Spleen (tissue), 11 donors: ENCODE measurements around the gene SCIN. TPM values are rescaled to one million over a fixed set of nuclear protein-coding genes. Genes with fewer than 3 reads are reported as not detected.

Source experiments
- DNase-seq: peaks from one replicate; pipeline ENCODE4 v3.0.0-alpha.2; 2020
- H3K27ac ChIP-seq, 8 donors: fragments of 200-600 bp; sonication (generic) in 7 of 8; 1 replicate in 4 of 8; 2 replicates in 4 of 8; pipeline versions ENCODE4 v1.5.0 to v1.8.0; 2016 to 2021; ENCODE audit warnings: inconsistent platforms in 4 of 8, mild to moderate bottlenecking in 4 of 8, moderate library complexity in 1 of 8
- H3K27me3 ChIP-seq, 7 donors: fragments of 200-600 bp; sonication (generic) in 6 of 7; replicated peaks in 1 of 7; 1 replicate in 4 of 7; 2 replicates in 3 of 7; pipeline versions ENCODE4 v1.5.0 to v1.8.0; 2016 to 2021; ENCODE audit warnings: inconsistent platforms in 3 of 7, mild to moderate bottlenecking in 1 of 7
- H3K36me3 ChIP-seq, 6 donors: fragments of 200-600 bp; sonication (generic) in 5 of 6; 1 replicate in 4 of 6; 2 replicates in 2 of 6; pipeline versions ENCODE4 v1.5.0 to v1.8.0; 2016 to 2021; ENCODE audit warnings: inconsistent platforms in 2 of 6
- H3K4me1 ChIP-seq, 6 donors: fragments of 200-600 bp; sonication (generic) in 5 of 6; 1 replicate in 3 of 6; 2 replicates in 3 of 6; pipeline versions ENCODE4 v1.5.0 to v1.8.0; 2016 to 2021; ENCODE audit warnings: inconsistent platforms in 3 of 6
- H3K4me3 ChIP-seq, 8 donors: fragments of 200-600 bp; sonication (generic) in 7 of 8; 1 replicate in 4 of 8; 2 replicates in 4 of 8; pipeline versions ENCODE4 v1.5.0 to v1.8.0; 2016 to 2021; ENCODE audit warnings: inconsistent platforms in 4 of 8, mild to moderate bottlenecking in 4 of 8, moderate library complexity in 2 of 8
- H3K9me3 ChIP-seq, 8 donors: fragments of 200-600 bp; sonication (generic) in 7 of 8; 1 replicate in 4 of 8; 2 replicates in 4 of 8; pipeline versions ENCODE4 v1.5.0 to v1.8.0; 2016 to 2021; ENCODE audit warnings: inconsistent platforms in 4 of 8
- POLR2A ChIP-seq, 3 donors: fragments of 450-650 bp; IDR thresholded peaks; one replicate each; pipeline ENCODE4 v1.5.1; 2017; ENCODE audit warnings: antibody characterized with exemption in 3 of 3, mild to moderate bottlenecking in 1 of 3
- POLR2AphosphoS5 ChIP-seq, 3 donors: sonication (generic); formaldehyde crosslinking; IDR thresholded peaks; one replicate each; pipeline ENCODE4 v1.5.1; 2017; ENCODE audit warnings: antibody characterized with exemption in 3 of 3
- WGBS, 5 donors: extraction: QIAGEN DNeasy Blood & Tissue Kit in 3 of 5; methylation state at CpG; one replicate each; pipeline versions ENCODE4 v1.1.5 to v1.1.7; 2013 to 2018; 5-methylcytosine and 5-hydroxymethylcytosine counted together
- intact Hi-C: fragments of 100-400 bp; cut with DNase I; formaldehyde crosslinking; loops from one replicate; pipeline ENCODE4 v1.15.0; 2023; ENCODE audit warnings: low total_unique reads
- polyA plus RNA-seq, 3 donors: library from polyadenylated mRNA; stranded (reverse); fragments of 200-250 nt; gene quantifications; one replicate each; pipeline ENCODE4 v1.2.1, GENCODE V29; 2013
- small RNA-seq, 4 donors: library from RNA; depleted of rRNA; stranded (forward); fragments of <200 nt; gene quantifications; one replicate each; pipeline ENCODE3, GENCODE V24; 2016
- total RNA-seq, 7 donors: library from RNA; depleted of rRNA in 3 of 7; stranded (reverse); fragments of >200 nt in 3 of 7; fragmentation: NEBNext Ultra II Directional in 4 of 7; extraction: Animal tissue kit (Norgen Biotek cat#: 25700) in 4 of 7; gene quantifications; one replicate each; pipeline versions ENCODE4 v1.1.0 to v1.2.1, GENCODE V29; 2016 to 2021
- TF ChIP-seq, protein P1 (sequence below), 11 experiments: fragments of 200-600 bp in 7 of 11; fragments of 450-650 bp in 4 of 11; sonication (generic) in 4 of 11; IDR thresholded peaks in 8 of 11; conservative IDR thresholded peaks in 3 of 11; 1 replicate in 7 of 11; 2 replicates in 4 of 11; pipeline versions ENCODE4 v1.4.0 to v1.8.0; 2016 to 2021; ENCODE audit warnings: antibody characterized with exemption in 11 of 11, inconsistent platforms in 4 of 11, mild to moderate bottlenecking in 1 of 11
- donor health status: healthy with polysubstance abuse.
- donor health status: DM: no; HTN: no; CAD: no; lungs with moderate emphysema.
- donor health status: DM: no; HTN: no; CAD: no.
- donor health status: Bipolar disorder and iron deficiency.
- donor health status: healthy.
- donor health status: DM: no; HTN: no; CAD: no.
- donor health status: DM: yes; HTN: yes; CAD: no.

SCIN gene
- total and polyA plus RNA-seq, 10 donors, result 0.07 to 1.4 (median 0.27) TPM; not detected in 1

- intact Hi-C loops, result no loop called here
- no peak overlapping the region for H3K4me3 ChIP-seq
- H3K4me1 ChIP-seq, result no peaks in the 10 kb centered on the region
- H3K9me3 ChIP-seq, result peaks cover 0 to 16% (median 12%) of the 10 kb centered on the region in 8 donors
- 78 to 89% (median 82%) methylated on average over 4 of the region's 4 CpGs for WGBS, 5 donors
- TF ChIP-seq, protein P1, sequence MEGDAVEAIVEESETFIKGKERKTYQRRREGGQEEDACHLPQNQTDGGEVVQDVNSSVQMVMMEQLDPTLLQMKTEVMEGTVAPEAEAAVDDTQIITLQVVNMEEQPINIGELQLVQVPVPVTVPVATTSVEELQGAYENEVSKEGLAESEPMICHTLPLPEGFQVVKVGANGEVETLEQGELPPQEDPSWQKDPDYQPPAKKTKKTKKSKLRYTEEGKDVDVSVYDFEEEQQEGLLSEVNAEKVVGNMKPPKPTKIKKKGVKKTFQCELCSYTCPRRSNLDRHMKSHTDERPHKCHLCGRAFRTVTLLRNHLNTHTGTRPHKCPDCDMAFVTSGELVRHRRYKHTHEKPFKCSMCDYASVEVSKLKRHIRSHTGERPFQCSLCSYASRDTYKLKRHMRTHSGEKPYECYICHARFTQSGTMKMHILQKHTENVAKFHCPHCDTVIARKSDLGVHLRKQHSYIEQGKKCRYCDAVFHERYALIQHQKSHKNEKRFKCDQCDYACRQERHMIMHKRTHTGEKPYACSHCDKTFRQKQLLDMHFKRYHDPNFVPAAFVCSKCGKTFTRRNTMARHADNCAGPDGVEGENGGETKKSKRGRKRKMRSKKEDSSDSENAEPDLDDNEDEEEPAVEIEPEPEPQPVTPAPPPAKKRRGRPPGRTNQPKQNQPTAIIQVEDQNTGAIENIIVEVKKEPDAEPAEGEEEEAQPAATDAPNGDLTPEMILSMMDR (IDR thresholded peaks at IDR 0.05 in 8 of 11, conservative IDR thresholded peaks at IDR 0.05 in 3 of 11), result no peak
- TF ChIP-seq POLR2A (IDR thresholded peaks at IDR 0.05), result no peak
- TF ChIP-seq POLR2AphosphoS5 (IDR thresholded peaks at IDR 0.05), result no peak
- no peak overlapping the region for H3K27ac ChIP-seq
- DNase-seq, result no peak
- H3K36me3 ChIP-seq, result no peaks in the 10 kb centered on the region
- H3K27me3 ChIP-seq, result no peaks in the 10 kb centered on the region
Observed at GRCh38 chr7:12705878-12706277, 135.4 kb downstream of the SCIN start.

DNA sequence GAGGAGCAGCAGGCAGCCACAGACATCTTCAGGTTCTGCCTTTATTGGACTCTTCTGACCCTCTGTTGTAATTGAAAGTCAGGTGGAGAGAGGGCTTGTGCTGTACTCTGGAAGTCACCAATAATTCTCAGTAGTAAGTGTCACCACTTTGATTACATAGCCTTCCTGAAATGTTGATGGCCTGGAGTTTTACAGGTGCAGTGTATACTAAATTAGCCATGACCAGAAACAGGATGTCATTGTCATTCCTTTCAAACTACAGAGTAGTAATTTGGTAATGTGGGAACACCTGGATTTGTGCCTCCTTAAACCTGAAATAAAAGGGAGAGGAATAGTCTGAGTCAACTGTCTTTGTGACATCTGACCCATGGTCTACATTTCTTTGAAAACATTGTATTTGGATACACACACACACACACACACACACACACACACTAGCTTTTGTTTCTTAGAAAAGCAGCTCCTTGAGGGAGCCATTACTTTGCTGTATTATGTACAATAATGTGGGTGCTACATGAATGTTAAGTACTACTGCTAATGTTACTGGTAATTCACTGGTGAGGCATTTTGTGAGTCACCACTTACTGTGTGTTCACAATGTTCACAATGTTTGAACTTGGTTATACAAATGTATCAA, 136.5 kb downstream of the SCIN start:
- Histone ChIP-seq H3K36me3 (no peaks in the 10 kb centered on the region), H3K27me3 (no peaks in the 10 kb centered on the region), H3K4me3 (no peak overlapping the region), H3K27ac (no peak overlapping the region), H3K4me1 (no peaks in the 10 kb centered on the region), H3K9me3 (peaks cover 0 to 5% (median 1%) of the 10 kb centered on the region in 8 donors)
- no peak for DNase-seq
- intact Hi-C loops, result no loop called here
- TF ChIP-seq POLR2AphosphoS5 (IDR thresholded peaks at IDR 0.05) (no peak), POLR2A (IDR thresholded peaks at IDR 0.05) (no peak)
- TF ChIP-seq, protein P1 (IDR thresholded peaks at IDR 0.05 in 8 of 11, conservative IDR thresholded peaks at IDR 0.05 in 3 of 11), result no peak

- no peak for DNase-seq
- H3K36me3 ChIP-seq, result no peaks in the 10 kb centered on the region
- H3K4me1 ChIP-seq, result peaks cover 0 to 4% (median 0%) of the 10 kb centered on the region in 6 donors
- H3K27ac ChIP-seq, result no peak overlapping the region
- TF ChIP-seq, protein P1 (IDR thresholded peaks at IDR 0.05 in 8 of 11, conservative IDR thresholded peaks at IDR 0.05 in 3 of 11), result no peak
- TF ChIP-seq POLR2A (IDR thresholded peaks at IDR 0.05) (no peak), POLR2AphosphoS5 (IDR thresholded peaks at IDR 0.05) (no peak)
- no peaks in the 10 kb centered on the region for H3K9me3 ChIP-seq
- intact Hi-C loops, result no loop called here
- no peaks in the 10 kb centered on the region for H3K27me3 ChIP-seq
- no peak overlapping the region for H3K4me3 ChIP-seq
Observed at GRCh38 chr7:12708314-12708713, 137.8 kb downstream of the SCIN start.

Small RNA genes lying within 50 kb of the gene (small RNA-seq; reads per million reads assigned to genes)
- gene RF00264, result 0 reads per million in 4 donors

Other genes starting within 250 kb of the SCIN start
- gene VWDE, start 166.9 kb upstream of the SCIN start, total RNA-seq, result under 1 TPM in 5 of 7 donors, not detected in 2; 0.23 to 0.97 (median 0.65) TPM
- under 1 TPM in 2 of 3 donors, not detected in 1; 0.13 to 0.15 TPM for gene VWDE, start 166.9 kb upstream of the SCIN start, polyA plus RNA-seq
- 10 to 100 TPM; 15.8 to 40.9 (median 31.9) TPM for gene ARL4A, start 116.9 kb downstream of the SCIN start, total RNA-seq
- gene ARL4A, start 116.9 kb downstream of the SCIN start, polyA plus RNA-seq, result 10 to 100 TPM; 12.9 to 25.3 (median 15.8) TPM